ENCODE measurements around the gene DCUN1D2.

GRCh38 chr13:113472355-113473025 lies 18.0 kb downstream of the DCUN1D2 start:
- TF ChIP-seq CTCF (IDR thresholded peaks at IDR 0.05) (no peak), POLR2A (IDR thresholded peaks at IDR 0.05) (no peak)
